Upper lobe of right lung (tissue), 1 donor: ENCODE results near the gene LASP1NB.

ENCODE experiments used
- ATAC-seq: fragments of 200-7000 bp; cut with Tn5 transposase; one replicate; pipeline ENCODE4 v1.9.1; 2020; ENCODE audit warnings: mild to moderate bottlenecking, moderate library complexity
- DNase-seq: peaks from one replicate; pipeline ENCODE4 v3.0.0-alpha.2; 2020
- H3K27ac ChIP-seq: fragments of 200-600 bp; one replicate; pipeline ENCODE4 v1.8.0; 2022
- H3K27me3 ChIP-seq: fragments of 200-600 bp; one replicate; pipeline ENCODE4 v1.8.0; 2022; ENCODE audit warnings: mild to moderate bottlenecking
- H3K36me3 ChIP-seq: fragments of 200-600 bp; one replicate; pipeline ENCODE4 v1.8.0; 2022
- H3K4me1 ChIP-seq: fragments of 200-600 bp; one replicate; pipeline ENCODE4 v1.8.0; 2022
- H3K4me3 ChIP-seq: fragments of 200-600 bp; one replicate; pipeline ENCODE4 v1.8.0; 2022; ENCODE audit warnings: mild to moderate bottlenecking
- H3K9me3 ChIP-seq: fragments of 200-600 bp; one replicate; pipeline ENCODE4 v1.8.0; 2022
- intact Hi-C: fragments of 100-400 bp; cut with DNase I; formaldehyde crosslinking; loops from one replicate; pipeline ENCODE4 v1.11.0; 2022
- TF ChIP-seq, protein P1 (sequence below): fragments of 200-600 bp; IDR thresholded peaks from one replicate; pipeline ENCODE4 v1.8.0; 2022; ENCODE audit warnings: antibody characterized with exemption
- donor health status: DM: no; HTN: yes; CAD: no; lungs with severe emphysema.

Gene LASP1NB

DNA sequence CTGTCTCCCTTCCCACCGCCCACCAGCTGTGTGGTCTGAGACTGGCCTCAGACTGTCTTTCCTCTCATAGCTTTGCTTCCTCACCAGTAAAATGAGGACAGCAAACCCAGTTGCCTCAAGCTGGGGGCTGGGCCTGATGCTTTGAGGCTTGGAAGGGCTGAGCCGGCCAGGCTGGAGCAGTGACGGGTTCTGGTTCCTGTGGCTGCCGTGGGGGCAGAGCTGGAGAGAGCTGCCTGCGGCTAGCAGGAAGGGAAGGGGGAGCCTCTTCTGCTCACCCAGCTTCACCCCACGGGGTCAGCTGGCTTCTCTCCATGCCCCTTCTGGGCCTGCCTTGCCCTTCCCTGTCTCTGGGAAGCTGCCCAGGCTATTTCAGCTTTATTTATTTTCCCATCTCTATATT is 31.8 kb upstream of the LASP1NB start:
- no peaks in the 10 kb centered on the region for H3K9me3 ChIP-seq
- TF ChIP-seq, protein P1, sequence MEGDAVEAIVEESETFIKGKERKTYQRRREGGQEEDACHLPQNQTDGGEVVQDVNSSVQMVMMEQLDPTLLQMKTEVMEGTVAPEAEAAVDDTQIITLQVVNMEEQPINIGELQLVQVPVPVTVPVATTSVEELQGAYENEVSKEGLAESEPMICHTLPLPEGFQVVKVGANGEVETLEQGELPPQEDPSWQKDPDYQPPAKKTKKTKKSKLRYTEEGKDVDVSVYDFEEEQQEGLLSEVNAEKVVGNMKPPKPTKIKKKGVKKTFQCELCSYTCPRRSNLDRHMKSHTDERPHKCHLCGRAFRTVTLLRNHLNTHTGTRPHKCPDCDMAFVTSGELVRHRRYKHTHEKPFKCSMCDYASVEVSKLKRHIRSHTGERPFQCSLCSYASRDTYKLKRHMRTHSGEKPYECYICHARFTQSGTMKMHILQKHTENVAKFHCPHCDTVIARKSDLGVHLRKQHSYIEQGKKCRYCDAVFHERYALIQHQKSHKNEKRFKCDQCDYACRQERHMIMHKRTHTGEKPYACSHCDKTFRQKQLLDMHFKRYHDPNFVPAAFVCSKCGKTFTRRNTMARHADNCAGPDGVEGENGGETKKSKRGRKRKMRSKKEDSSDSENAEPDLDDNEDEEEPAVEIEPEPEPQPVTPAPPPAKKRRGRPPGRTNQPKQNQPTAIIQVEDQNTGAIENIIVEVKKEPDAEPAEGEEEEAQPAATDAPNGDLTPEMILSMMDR, result no peak
- no peaks in the 10 kb centered on the region for H3K27me3 ChIP-seq
- H3K36me3 ChIP-seq, result peaks cover 77% of the 10 kb centered on the region
- DNase-seq, result peak; percentile 77
- intact Hi-C loops, result no loop called here
- peaks cover 60% of the 10 kb centered on the region for H3K4me1 ChIP-seq
- peak; percentile 76 for ATAC-seq
- H3K27ac ChIP-seq, result peak overlapping the region; percentile 59
- no peak overlapping the region for H3K4me3 ChIP-seq

DNA sequence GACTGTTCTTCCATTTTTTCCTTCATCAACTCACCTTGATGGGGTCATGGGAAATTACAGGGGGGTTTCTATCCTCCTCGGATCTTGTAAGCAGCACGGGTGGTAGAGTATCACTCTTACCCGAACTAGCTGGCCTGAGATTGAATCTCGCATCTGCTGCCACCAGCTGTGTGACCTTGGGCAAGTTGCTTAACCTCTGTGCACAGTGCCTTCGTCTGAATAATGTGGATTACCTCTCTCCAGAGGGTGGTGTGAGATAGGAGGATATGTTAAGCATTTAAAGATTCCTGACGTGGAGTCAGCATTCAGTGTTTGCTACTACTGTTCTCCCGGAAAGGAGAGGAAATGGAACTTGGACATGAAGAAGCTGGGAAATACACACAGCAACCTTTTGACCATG is 31.1 kb upstream of the LASP1NB start:
- intact Hi-C loops, result no loop called here
- H3K36me3 ChIP-seq, result peaks cover 78% of the 10 kb centered on the region
- no peak for DNase-seq
- H3K27ac ChIP-seq, result peak overlapping the region; percentile 59
- H3K4me3 ChIP-seq, result no peak overlapping the region
- TF ChIP-seq, protein P1, result no peak
- no peaks in the 10 kb centered on the region for H3K9me3 ChIP-seq
- no peak for ATAC-seq
- no peaks in the 10 kb centered on the region for H3K27me3 ChIP-seq
- H3K4me1 ChIP-seq, result peaks cover 67% of the 10 kb centered on the region

DNA sequence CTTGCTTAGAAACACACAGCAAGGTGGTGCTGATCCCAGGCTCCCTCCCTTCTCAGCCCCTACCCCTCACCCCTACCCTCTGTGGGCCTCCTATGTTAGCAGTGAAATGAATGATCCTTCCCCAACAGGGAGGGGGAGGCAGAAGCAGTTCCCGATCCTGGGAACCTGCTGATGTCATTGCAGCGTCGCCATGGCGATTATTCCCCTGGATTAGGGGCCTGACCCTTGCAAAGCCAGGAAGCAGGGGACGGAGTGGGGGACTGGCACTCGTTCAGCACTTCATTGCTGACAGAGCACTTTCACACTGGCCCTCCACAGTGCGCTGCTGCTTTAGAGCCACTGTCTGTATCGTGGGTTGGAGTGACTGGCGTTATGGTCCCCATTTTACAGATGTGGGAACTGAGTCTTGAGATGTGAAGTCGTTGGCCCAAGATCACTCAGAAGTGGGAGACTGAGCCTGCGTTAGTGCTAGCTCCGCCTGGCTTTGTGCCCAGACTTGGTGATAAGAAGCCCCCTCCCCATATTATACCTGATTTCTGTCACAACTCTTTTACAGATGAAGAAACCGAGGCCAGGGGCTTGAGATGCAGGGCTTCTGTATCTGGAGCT is 29.0 kb upstream of the LASP1NB start:
- peaks cover 85% of the 10 kb centered on the region for H3K4me1 ChIP-seq
- H3K36me3 ChIP-seq, result peaks cover 65% of the 10 kb centered on the region
- no peak overlapping the region for H3K4me3 ChIP-seq
- intact Hi-C loops, result no loop called here
- no peaks in the 10 kb centered on the region for H3K9me3 ChIP-seq
- H3K27ac ChIP-seq, result peak overlapping the region; percentile 81
- DNase-seq (no peak), ATAC-seq (no peak)
- no peaks in the 10 kb centered on the region for H3K27me3 ChIP-seq
- TF ChIP-seq, protein P1, result no peak

DNA sequence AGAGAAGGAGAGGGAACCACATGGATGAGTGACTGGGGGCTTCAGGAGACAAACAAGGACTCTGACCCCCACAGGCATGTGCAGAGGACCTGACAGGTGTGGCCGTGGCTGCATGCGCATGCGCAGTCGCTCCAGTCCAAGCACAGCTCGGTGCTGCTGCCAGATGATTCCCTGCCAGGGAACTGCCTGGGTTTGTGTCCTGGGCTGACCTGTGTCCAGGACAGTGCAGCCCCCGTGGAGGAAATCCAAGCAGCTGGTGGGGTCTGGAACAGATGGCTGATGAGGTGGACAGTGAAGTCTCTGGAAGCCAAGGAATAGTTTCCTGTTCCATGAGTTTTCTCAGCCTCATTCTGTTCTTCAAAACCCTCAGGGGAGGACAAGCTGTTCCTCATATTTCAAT is 28.2 kb upstream of the LASP1NB start:
- Histone ChIP-seq H3K27ac (peak overlapping the region; percentile 81), H3K4me1 (peaks cover 92% of the 10 kb centered on the region), H3K36me3 (peaks cover 58% of the 10 kb centered on the region), H3K9me3 (no peaks in the 10 kb centered on the region), H3K4me3 (no peak overlapping the region), H3K27me3 (no peaks in the 10 kb centered on the region)
- intact Hi-C loops, result no loop called here
- DNase-seq (no peak), ATAC-seq (no peak)
- TF ChIP-seq, protein P1, result no peak

DNA sequence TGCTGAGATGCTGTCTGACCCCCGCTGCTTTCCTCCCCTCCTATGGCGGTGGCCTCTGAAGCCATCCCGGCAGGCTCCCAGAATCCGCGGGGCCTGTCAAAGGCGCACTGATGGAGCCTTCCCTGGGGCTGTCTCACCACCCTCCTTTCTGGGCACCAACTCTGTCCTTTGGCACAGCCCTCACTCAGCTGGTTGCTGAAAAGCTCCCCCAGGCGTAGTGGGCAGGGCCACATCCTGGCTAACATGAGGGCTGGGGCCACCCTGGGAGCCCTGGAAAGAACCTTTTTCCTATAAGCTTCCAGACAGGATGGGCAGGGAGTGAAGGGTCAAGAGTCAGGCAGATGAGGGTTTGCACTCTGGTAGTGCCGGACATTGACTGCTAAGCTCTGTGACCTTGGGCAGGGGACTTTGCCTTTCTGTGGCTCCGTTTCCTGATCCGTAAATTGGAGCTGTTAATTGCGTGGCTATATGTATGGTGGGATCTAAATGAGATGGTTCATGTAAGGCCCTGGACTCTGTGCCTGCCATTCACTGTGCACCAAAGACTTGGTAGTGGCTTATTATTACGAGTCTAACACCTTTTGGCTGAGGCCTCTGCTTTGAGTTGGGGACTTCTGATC is 27.6 kb upstream of the LASP1NB start:
- TF ChIP-seq, protein P1, result no peak
- Histone ChIP-seq H3K9me3 (no peaks in the 10 kb centered on the region), H3K4me1 (peaks cover 94% of the 10 kb centered on the region), H3K36me3 (peaks cover 58% of the 10 kb centered on the region), H3K4me3 (no peak overlapping the region), H3K27me3 (no peaks in the 10 kb centered on the region), H3K27ac (peak overlapping the region; percentile 81)
- ATAC-seq, result peak; percentile 1
- intact Hi-C loops, result no loop called here
- DNase-seq, result no peak
